ENCODE results near the gene PRKAG2. TPM values are rescaled to one million over a fixed set of nuclear protein-coding genes. Genes with fewer than 3 reads are reported as not detected.

PRKAG2 gene
- total and polyA plus RNA-seq, 2 of the 8 experiments (the other 6 are each of a cell fraction or from before 2014, with no cell fraction given): 7.5 to 18.1 TPM

GRCh38 chr7:151902311-151902710 lies 25.4 kb upstream of the PRKAG2 start:
- peaks cover 2% of the 10 kb centered on the region; the same call in 1 of the 2 replicates for H3K23me2 ChIP-seq (ENCODE audit: low read depth, low read length)
- H4K5ac ChIP-seq (ENCODE audit: insufficient read length, low read depth, low read length): no peak overlapping the region
- no peak overlapping the region for H3K56ac ChIP-seq (replicated peaks; ENCODE audit: insufficient read length, low read depth, low read length)
- DNase-seq (ENCODE audit: low read depth in 1 of 2, low spot score in 2 of 2) (no peak), FAIRE-seq (no peak)
- WGBS, 2 experiments (ENCODE audit: extremely low coverage in 1 of 2, insufficient coverage in 1 of 2, insufficient read length in 1 of 2, insufficient replicate concordance in 2 of 2, low coverage in 1 of 2, low lambda C conversion rate in 2 of 2, missing lambda C conversion rate in 1 of 2): 83% methylated on average over 17 of the region's 17 CpGs; no CpG with 5 or more reads in 1 of the 2 experiments
- no peak overlapping the region for H2BK15ac ChIP-seq (ENCODE audit: low read length)
- H3K27ac ChIP-seq (ENCODE audit: low read depth, low read length): no peak overlapping the region
- no peak overlapping the region for H4K91ac ChIP-seq (replicated peaks; ENCODE audit: insufficient read length, low read length)
- H2BK5ac ChIP-seq (ENCODE audit: low read depth, low read length): no peak overlapping the region
- H4K8ac ChIP-seq (ENCODE audit: extremely low read depth, insufficient read depth, low read length): no peak overlapping the region
- H3K14ac ChIP-seq (ENCODE audit: insufficient read length): no peak overlapping the region
- H3K79me2 ChIP-seq (ENCODE audit: control insufficient read depth in 1 of 2, insufficient read depth in 2 of 2, low read length in 2 of 2): no peaks in the 10 kb centered on the region
- H2BK120ac ChIP-seq (replicated peaks; ENCODE audit: low read depth, low read length): no peak overlapping the region
- H3K36me3 ChIP-seq (ENCODE audit: control insufficient read depth in 2 of 4, insufficient read depth in 4 of 4, low read length in 3 of 4): no peaks in the 10 kb centered on the region
- H3K4ac ChIP-seq (replicated peaks; ENCODE audit: insufficient read length, low read depth, low read length): no peak overlapping the region
- H2BK20ac ChIP-seq (ENCODE audit: low read length): no peak overlapping the region
- peaks cover 0 to 3% (median 0%) of the 10 kb centered on the region in 4 experiments; a peak in 3 of 7 replicates for H3K27me3 ChIP-seq (replicated peaks in 1 of 4; ENCODE audit: control insufficient read depth in 3 of 4, extremely low read depth in 1 of 4, insufficient read depth in 3 of 4, low read length in 3 of 4)
- ChIA-PET CTCF (ENCODE audit: partially characterized antibody) (interaction anchor here (1.7 kb wide), 1 partner anchor 17 kb away, joined by 5 read pairs; no protein-coding TSS in a partner anchor), POLR2A (ENCODE audit: partially characterized antibody) (no interaction called here)
- H2BK12ac ChIP-seq (ENCODE audit: low read depth, low read length): no peak overlapping the region
- no peak overlapping the region for H2AFZ ChIP-seq (ENCODE audit: low read length)
- H3K18ac ChIP-seq (ENCODE audit: extremely low read depth, low read length): no peak overlapping the region
- H3K23ac ChIP-seq (ENCODE audit: insufficient read length): no peak overlapping the region
- no peak overlapping the region for H2AK5ac ChIP-seq (ENCODE audit: low read depth, low read length)
- no peak overlapping the region for H3K4me3 ChIP-seq (ENCODE audit: extremely low read depth in 1 of 4, insufficient read depth in 2 of 4, low read depth in 3 of 4, low read length in 4 of 4)
- no peak overlapping the region for H3K9ac ChIP-seq (replicated peaks in 1 of 4; ENCODE audit: extremely low read depth in 1 of 4, low read depth in 3 of 4, low read length in 3 of 4)
- H3K4me2 ChIP-seq (ENCODE audit: insufficient read depth in 1 of 2, low read depth in 2 of 2, low read length in 2 of 2): no peak overlapping the region
- peaks cover 0 to 3% (median 0%) of the 10 kb centered on the region in 4 experiments; a peak in 2 of 7 replicates for H3K4me1 ChIP-seq (replicated peaks in 1 of 4; ENCODE audit: control insufficient read depth in 3 of 4, insufficient read depth in 4 of 4, low read length in 3 of 4)
- no peaks in the 10 kb centered on the region for H4K20me1 ChIP-seq (replicated peaks in 1 of 2; ENCODE audit: control insufficient read depth in 1 of 2, insufficient read depth in 2 of 2, low read length in 2 of 2)
- no peaks in the 10 kb centered on the region for H3K9me3 ChIP-seq (ENCODE audit: insufficient read depth in 2 of 2, low read depth in 1 of 2, low read length in 1 of 2)
- H3K79me1 ChIP-seq (ENCODE audit: low read depth, low read length): no peaks in the 10 kb centered on the region
- TF ChIP-seq GABPA (IDR thresholded peaks at IDR 0.05; ENCODE audit: borderline replicate concordance, insufficient read depth, low read length): no peak
- TF ChIP-seq YY1 (IDR thresholded peaks at IDR 0.05; ENCODE audit: low read depth, low read length): no peak
- TF ChIP-seq GTF2F1 (IDR thresholded peaks at IDR 0.05; ENCODE audit: borderline replicate concordance, low read depth, low read length): no peak
- TF ChIP-seq NRF1 (IDR thresholded peaks at IDR 0.05; ENCODE audit: low read depth, low read length): no peak
- TF ChIP-seq SRF (IDR thresholded peaks at IDR 0.05; ENCODE audit: low read depth, low read length): no peak
- TF ChIP-seq TCF12 (IDR thresholded peaks at IDR 0.05; ENCODE audit: low read depth, low read length): no peak
- no peak for TF ChIP-seq E2F6 (IDR thresholded peaks at IDR 0.05)
- TF ChIP-seq SAP30 (IDR thresholded peaks at IDR 0.05; ENCODE audit: insufficient read depth, insufficient replicate concordance, low read length): no peak
- TF ChIP-seq SIN3A (conservative IDR thresholded peaks at IDR 0.05 in 1 of 2, IDR thresholded peaks at IDR 0.05 in 1 of 2; ENCODE audit: low read depth in 1 of 2, low read length in 2 of 2): no peak
- TF ChIP-seq EZH2 (IDR thresholded peaks at IDR 0.05; ENCODE audit: low read depth, low read length, severe bottlenecking): no peak
- TF ChIP-seq CHD2 (IDR thresholded peaks at IDR 0.05; ENCODE audit: low read length): no peak
- TF ChIP-seq TAF7 (optimal IDR thresholded peaks at IDR 0.05; ENCODE audit: borderline replicate concordance, low read depth, low read length): no peak
- no peak for TF ChIP-seq CHD1 (IDR thresholded peaks at IDR 0.05; ENCODE audit: low read depth, low read length)
- no peak for TF ChIP-seq SIRT6 (IDR thresholded peaks at IDR 0.05; ENCODE audit: low read length)

Data from H1 (cell line).